Bronchial epithelial cell (primary cell): Measurements from ENCODE around the gene CCDC78. TPM values are rescaled to one million over a fixed set of nuclear protein-coding genes. Genes with fewer than 3 reads are reported as not detected.

Source experiments
- DNase-seq: peaks from one replicate; pipeline ENCODE4 v3.0.0-alpha.2; 2010; ENCODE audit warnings: low read depth
- FAIRE-seq: peaks from 2 replicates; lab custom pipeline; 2011; peaks lifted over from hg19 to GRCh38; lab: Jason Lieb, UNC
- H3K27me3 ChIP-seq: 2 replicates; pipeline ENCODE4 v1.5.1; 2011; ENCODE audit warnings: low read length; ENCODE audit not compliant: control insufficient read depth, insufficient read depth
- H3K36me3 ChIP-seq: 2 replicates; pipeline ENCODE4 v1.5.1; 2011; ENCODE audit warnings: low read length; ENCODE audit not compliant: control insufficient read depth, insufficient read depth
- H3K4me3 ChIP-seq: 2 replicates; pipeline ENCODE4 v1.5.1; 2011; ENCODE audit warnings: mild to moderate bottlenecking, low read depth, low read length, control low read depth
- total RNA-seq: library from RNA; depleted of rRNA; stranded (reverse); fragments of >200 nt; gene quantifications from 2 replicates; pipeline ENCODE4 v1.2.1, GENCODE V29; 2014
- TF ChIP-seq, protein P1 (sequence below): IDR thresholded peaks from 2 replicates; pipeline ENCODE4 v1.5.1; 2011; ENCODE audit warnings: mild to moderate bottlenecking, moderate library complexity, low read length, control low read depth, inconsistent platforms; ENCODE audit not compliant: insufficient read depth, severe bottlenecking

CCDC78 gene
- total RNA-seq, 1 donor from 2014 or later: 1.6 TPM

DNA sequence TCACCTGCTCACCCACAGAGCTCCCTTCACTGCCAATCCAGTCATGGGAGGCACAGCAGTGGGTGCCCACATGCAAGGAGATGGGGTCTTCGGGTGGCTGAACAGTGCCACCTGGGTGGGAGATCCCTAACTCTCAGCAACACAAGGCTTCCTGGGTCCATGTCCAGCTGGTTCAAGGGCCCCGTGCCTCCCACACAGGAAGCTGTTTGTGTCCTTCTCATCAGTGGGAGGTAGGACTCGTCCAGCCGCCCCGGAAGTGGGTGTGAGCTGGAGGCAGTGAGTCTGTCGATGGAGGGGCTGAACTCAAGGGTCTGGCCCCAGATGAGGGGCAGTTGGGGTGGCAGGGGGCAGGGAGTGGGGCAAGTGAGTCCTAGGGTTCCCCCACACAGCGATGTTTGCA is 22.2 kb downstream of the CCDC78 start:
- no peak for FAIRE-seq
- Histone ChIP-seq H3K36me3 (no peaks in the 10 kb centered on the region), H3K4me3 (no peak overlapping the region), H3K27me3 (peaks cover 41% of the 10 kb centered on the region)
- TF ChIP-seq, protein P1, sequence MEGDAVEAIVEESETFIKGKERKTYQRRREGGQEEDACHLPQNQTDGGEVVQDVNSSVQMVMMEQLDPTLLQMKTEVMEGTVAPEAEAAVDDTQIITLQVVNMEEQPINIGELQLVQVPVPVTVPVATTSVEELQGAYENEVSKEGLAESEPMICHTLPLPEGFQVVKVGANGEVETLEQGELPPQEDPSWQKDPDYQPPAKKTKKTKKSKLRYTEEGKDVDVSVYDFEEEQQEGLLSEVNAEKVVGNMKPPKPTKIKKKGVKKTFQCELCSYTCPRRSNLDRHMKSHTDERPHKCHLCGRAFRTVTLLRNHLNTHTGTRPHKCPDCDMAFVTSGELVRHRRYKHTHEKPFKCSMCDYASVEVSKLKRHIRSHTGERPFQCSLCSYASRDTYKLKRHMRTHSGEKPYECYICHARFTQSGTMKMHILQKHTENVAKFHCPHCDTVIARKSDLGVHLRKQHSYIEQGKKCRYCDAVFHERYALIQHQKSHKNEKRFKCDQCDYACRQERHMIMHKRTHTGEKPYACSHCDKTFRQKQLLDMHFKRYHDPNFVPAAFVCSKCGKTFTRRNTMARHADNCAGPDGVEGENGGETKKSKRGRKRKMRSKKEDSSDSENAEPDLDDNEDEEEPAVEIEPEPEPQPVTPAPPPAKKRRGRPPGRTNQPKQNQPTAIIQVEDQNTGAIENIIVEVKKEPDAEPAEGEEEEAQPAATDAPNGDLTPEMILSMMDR: no peak
- DNase-seq: no peak

DNA sequence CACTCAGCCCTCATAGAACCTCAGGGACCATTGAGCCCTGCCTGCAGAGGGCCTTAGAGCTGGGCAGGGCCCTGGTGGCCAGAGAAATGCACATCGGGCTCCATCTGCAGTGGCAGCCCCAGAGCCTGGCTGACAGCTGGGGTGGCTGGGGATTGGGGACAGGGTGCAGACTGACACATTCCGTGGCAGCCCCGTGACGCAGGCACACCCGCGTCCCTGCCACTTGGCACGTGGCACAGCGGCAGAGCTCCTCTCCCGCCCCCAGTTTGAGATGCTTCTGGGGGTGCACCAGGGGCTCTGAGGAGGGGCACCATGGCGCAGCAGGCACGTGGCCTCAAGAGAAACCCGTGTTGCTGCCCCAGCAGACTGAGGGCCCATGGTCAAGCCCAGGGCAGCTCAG is 22.8 kb downstream of the CCDC78 start:
- Histone ChIP-seq H3K27me3 (peaks cover 40% of the 10 kb centered on the region), H3K36me3 (no peaks in the 10 kb centered on the region), H3K4me3 (no peak overlapping the region)
- FAIRE-seq: no peak
- no peak for DNase-seq
- TF ChIP-seq, protein P1: no peak

DNA sequence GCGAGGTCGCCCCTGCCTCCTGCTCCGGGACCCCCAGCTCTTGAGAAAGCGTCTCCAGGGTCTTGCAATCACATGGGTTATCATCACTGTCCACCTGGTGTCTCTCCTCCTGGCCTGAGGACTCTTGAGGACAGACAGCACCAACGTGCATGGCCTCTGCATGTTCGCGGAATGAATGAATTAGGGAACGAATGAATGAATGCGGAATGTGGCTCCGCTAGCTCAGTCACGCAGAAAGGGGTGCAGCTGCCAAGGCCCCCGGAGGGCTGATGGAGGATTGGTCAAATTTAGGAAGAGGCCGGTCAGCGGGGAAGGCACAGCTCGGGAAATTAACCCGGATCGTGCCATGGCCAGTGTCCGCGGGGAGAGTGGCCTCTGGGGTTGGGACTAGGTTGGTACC is 23.9 kb downstream of the CCDC78 start:
- TF ChIP-seq, protein P1: no peak
- H3K4me3 ChIP-seq: no peak overlapping the region
- no peaks in the 10 kb centered on the region for H3K36me3 ChIP-seq
- DNase-seq (no peak), FAIRE-seq (no peak)
- peaks cover 39% of the 10 kb centered on the region for H3K27me3 ChIP-seq

DNA sequence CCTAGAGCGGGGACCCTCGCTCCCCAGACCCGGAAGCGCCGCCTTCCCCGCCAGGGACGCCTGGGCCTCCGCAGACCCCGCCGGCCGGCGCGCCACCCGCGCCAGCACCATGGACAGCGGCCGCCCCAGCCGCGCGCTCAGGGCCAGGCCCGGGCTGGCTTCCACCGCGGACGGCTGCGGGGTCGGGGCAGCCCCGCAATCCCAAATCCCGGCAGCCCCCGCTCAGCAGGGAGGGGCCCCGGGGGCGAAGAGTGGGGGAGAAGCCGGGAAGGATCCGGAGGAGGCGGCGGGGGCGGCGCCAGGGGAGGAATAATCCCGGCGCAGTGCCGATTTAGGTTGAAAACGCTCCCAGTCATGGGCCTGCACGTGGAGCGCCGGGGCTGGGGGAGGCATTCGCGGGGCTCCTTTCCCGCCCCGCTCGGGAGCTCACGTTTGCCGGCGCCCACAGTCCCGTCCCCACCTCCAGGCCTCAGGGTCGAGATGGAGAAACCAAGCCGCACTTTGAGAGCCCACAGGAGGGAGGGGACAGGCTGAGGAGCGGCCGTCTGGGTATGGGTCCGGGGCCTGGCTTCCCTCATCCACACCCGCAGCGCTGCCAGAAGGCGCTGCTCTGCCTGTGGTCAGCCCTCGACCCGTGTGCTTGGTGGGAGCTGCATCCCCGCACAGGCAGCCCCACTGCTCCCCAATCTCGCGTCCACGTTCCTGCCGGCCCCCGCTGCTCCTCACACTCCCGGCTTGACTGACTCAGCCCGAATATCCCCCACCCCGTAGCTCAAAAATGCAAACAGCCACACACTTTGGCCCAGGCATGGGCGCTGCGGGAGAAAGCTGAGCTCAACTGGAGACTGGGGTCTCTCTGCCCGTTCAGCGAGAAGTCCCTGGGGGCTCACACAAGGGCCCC is 25.3 kb downstream of the CCDC78 start:
- FAIRE-seq: no peak
- Histone ChIP-seq H3K4me3 (no peak overlapping the region), H3K27me3 (peaks cover 32% of the 10 kb centered on the region), H3K36me3 (no peaks in the 10 kb centered on the region)
- no peak for DNase-seq
- TF ChIP-seq, protein P1: no peak

DNA sequence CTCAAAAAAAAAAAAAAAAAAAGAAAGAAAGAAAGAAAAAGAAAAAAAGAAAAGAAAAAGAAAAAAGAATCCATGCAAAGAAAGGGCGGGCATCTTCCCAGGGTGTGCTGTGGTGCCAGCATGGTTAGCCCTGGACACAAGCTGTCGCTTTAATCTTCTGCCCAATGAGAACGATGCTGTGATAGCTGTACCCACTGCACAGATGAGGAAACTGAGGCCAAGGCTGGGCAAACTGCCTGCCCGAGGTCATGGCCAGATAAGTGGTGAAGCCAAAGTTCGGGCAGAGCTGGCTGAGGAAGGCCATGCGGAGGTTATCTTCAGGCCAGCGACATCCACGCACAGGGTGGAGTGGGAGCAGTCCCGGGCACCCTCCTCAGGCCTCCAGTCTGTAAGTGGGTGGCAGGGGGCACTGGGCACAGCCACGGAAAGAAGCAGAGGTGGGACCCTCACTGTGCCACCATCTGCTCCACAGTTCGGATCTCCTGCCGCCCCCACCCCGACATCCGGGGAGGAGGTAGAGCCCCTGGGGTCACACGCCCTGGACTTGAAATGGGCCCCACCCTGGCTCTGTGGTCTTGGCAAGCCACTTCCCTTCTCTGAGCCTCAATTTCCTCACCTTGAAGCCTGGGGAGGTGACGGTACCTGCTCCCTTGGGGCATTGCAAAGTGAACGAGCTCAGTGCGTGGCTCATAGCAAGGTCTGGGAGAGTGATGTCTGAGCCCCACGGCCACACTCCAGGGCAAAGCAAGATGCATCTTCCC is 27.2 kb downstream of the CCDC78 start:
- Histone ChIP-seq H3K4me3 (no peak overlapping the region), H3K27me3 (peaks cover 30% of the 10 kb centered on the region), H3K36me3 (no peaks in the 10 kb centered on the region)
- DNase-seq: no peak
- TF ChIP-seq, protein P1: no peak
- FAIRE-seq: no peak
